MG63 (cell line): ENCODE results near the gene DGKD. TPM values are rescaled to one million over a fixed set of nuclear protein-coding genes. Genes with fewer than 3 reads are reported as not detected.

Experiments
- DNase-seq: peaks from one replicate; pipeline ENCODE4 v3.0.0-alpha.2; 2020
- H3K27me3 ChIP-seq: fragments of 250-450 bp; sonication (Bioruptor Pico); 2 replicates; pipeline ENCODE4 v1.5.1; 2020; ENCODE audit warnings: mild to moderate bottlenecking, moderate library complexity
- H3K36me3 ChIP-seq: fragments of 250-450 bp; sonication (Bioruptor Pico); 2 replicates; pipeline ENCODE4 v1.5.1; 2020; ENCODE audit warnings: mild to moderate bottlenecking, moderate library complexity
- H3K4me3 ChIP-seq: fragments of 250-450 bp; sonication (Bioruptor Pico); 2 replicates; pipeline ENCODE4 v1.5.1; 2020; ENCODE audit warnings: mild to moderate bottlenecking, moderate library complexity
- H3K9me3 ChIP-seq: fragments of 250-450 bp; sonication (Bioruptor Pico); 2 replicates; pipeline ENCODE4 v1.5.1; 2020; ENCODE audit warnings: mild to moderate bottlenecking, moderate library complexity
- total RNA-seq: library from RNA; depleted of rRNA; stranded (reverse); fragments of >200 nt; shearing (Covaris generic); gene quantifications from 2 replicates; pipeline ENCODE4 v1.2.3, GENCODE V29; 2014; ENCODE audit warnings: low replicate concordance

DGKD gene
- total RNA-seq, 1 experiment from 2014 or later = 8.8 TPM

DNA sequence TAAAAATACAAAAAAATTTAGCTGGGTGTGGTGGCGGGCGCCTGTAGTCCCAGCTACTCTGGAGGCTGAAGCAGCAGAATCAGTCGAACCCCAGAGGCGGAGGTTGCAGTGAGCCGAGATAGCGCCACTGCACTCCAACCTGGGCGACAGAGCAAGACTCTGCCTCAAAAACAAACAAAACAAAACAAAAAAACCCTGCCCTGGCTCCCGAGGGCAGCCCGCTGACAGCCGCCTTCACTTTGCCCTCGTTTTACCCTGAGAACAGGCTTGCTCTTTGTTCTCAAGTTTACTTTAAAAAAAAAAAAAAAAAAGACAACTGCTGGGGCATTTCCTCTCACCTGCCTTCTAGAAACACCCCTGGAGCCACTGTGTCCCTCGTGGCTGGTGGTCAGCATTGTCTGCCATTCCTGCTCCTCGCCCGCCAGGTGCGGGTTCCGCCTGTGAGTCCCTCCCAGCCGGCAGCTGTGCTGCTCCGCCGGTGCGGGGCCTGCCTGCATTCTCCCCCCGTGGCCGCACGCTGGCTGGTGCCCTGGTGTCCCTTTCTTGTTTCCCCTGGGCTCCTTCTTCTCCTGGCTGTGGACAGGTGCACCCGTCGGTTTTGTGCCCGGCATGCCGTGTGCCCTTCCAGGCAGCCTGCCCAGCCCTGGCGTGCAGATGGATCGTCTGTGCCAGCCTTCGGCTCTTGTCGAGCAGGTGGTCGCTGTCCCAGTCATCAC is 106.6 kb downstream of the DGKD start:
- no peak for DNase-seq
- H3K4me3 ChIP-seq = no peak overlapping the region
- no peaks in the 10 kb centered on the region for H3K27me3 ChIP-seq
- no peaks in the 10 kb centered on the region for H3K9me3 ChIP-seq
- peaks cover 15% of the 10 kb centered on the region for H3K36me3 ChIP-seq

DNA sequence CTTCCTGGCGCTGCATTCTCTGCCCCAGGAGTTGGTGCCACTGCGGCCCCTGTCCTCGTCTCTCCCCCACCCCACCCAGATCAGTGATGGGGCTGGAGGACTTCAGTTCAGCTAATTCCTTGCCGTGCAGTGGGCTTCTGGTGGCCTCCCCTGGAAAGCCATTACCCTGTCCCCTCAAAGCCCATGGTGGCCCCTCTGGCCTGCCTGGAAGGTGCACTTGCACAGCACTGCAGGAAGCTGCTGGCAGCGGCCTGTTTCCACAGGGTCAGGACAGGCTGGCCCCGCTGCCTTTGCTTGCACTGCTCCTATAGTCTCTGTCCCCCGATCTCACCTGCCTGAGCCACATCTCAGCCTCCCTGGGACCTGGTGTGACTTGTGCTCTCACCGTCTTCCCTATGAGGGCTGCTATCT is 107.2 kb downstream of the DGKD start:
- DNase-seq = no peak
- Histone ChIP-seq H3K9me3 (no peaks in the 10 kb centered on the region), H3K4me3 (no peak overlapping the region), H3K36me3 (peaks cover 20% of the 10 kb centered on the region), H3K27me3 (no peaks in the 10 kb centered on the region)

DNA sequence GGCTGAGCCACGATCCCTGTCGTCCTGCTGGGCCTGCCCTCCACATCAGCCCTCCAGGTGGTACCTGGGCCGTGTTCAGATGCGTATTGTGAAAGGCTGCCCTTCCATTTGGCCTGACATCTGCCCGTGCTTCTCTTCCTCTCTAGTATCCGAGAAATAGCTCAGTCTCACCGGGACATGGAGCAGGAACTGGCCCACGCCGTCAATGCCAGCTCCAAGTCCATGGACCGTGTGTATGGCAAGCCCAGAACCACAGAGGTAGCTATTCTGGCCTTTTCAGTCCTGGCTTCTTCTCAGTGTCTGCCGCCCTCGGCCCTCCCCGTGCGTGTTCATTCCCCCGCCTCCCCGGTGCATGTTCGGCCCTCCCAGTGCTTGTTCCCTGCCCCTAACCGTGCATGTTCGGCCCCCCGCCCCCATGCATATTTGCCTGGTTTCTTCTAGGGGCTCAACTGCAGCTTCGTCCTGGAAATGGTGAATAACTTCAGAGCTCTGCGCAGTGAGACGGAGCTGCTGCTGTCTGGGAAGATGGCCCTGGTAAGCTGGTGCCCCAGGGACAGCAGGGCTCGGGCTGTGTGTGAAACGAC is 108.0 kb downstream of the DGKD start:
- DNase-seq = no peak
- H3K36me3 ChIP-seq = peaks cover 15% of the 10 kb centered on the region
- no peak overlapping the region for H3K4me3 ChIP-seq
- H3K27me3 ChIP-seq = no peaks in the 10 kb centered on the region
- no peaks in the 10 kb centered on the region for H3K9me3 ChIP-seq

DNA sequence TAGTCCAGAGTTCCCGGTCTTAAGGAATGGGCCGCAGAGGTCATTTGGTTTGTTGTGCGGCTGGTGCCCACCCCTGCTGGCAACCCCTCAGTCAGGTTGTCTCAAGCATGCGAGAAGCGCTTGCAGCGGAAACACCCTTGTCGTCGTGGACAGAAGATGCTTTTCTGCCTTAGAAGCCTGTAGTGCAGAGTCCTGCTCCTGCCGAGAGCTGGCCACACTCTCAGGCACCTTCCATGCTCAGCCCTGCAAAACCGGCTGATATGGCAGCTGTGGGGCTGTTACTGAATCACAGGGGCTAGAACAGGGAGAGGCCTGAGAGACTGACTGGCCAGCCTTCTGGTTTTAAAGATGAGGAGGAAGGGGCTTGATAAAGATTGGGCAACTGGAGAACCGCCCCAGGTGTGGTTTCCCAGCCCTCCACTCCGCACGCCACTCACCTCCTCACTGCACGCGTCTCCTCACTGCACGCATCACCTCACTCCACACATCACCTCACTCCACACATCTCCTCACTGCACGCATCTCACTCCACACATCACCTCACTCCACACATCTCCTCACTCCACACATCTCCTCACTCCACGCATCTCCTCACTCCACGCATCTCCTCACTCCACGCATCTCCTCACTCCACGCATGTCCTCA is 108.7 kb downstream of the DGKD start:
- H3K9me3 ChIP-seq = no peaks in the 10 kb centered on the region
- peaks cover 15% of the 10 kb centered on the region for H3K36me3 ChIP-seq
- DNase-seq = no peak
- H3K27me3 ChIP-seq = no peaks in the 10 kb centered on the region
- no peak overlapping the region for H3K4me3 ChIP-seq

DNA sequence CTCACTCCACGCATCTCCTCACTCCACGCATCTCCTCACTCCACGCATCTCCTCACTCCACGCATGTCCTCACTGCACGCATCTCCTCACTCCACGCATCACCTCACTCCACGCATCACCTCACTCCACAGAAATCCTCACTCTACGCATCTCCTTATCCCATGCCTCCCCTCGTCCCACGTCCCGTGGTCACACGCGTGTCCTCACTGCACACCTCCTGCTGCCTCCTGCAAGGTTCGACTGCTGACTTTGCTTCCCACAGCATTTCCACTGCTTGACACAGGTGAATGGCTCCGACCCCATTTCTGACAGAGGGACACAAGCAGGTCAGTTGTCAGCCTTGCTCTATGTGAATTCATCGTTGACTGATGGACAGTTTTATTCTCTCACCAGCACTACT is 109.3 kb downstream of the DGKD start:
- no peak overlapping the region for H3K4me3 ChIP-seq
- H3K9me3 ChIP-seq = no peaks in the 10 kb centered on the region
- H3K27me3 ChIP-seq = no peaks in the 10 kb centered on the region
- DNase-seq = no peak
- H3K36me3 ChIP-seq = peaks cover 15% of the 10 kb centered on the region

DNA sequence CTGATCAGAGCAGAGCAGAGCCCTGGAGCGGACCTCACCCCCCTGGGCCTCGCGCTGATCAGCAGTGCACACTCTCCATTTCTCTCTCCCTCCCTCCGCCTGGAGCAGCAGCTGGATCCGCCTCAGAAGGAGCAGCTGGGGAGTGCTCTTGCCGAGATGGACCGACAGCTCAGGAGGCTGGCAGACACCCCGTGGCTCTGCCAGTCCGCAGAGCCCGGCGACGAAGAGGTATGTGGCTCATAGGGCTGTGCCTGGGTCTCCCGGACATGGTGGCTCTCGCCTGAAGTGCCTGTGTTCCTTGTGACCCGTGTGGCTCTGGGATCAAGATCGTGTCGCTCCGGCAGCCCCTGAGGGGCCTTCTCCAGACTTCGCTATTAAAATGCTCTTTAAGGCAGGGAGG is 109.8 kb downstream of the DGKD start:
- Histone ChIP-seq H3K36me3 (peaks cover 15% of the 10 kb centered on the region), H3K4me3 (no peak overlapping the region), H3K9me3 (no peaks in the 10 kb centered on the region), H3K27me3 (no peaks in the 10 kb centered on the region)
- no peak for DNase-seq

DNA sequence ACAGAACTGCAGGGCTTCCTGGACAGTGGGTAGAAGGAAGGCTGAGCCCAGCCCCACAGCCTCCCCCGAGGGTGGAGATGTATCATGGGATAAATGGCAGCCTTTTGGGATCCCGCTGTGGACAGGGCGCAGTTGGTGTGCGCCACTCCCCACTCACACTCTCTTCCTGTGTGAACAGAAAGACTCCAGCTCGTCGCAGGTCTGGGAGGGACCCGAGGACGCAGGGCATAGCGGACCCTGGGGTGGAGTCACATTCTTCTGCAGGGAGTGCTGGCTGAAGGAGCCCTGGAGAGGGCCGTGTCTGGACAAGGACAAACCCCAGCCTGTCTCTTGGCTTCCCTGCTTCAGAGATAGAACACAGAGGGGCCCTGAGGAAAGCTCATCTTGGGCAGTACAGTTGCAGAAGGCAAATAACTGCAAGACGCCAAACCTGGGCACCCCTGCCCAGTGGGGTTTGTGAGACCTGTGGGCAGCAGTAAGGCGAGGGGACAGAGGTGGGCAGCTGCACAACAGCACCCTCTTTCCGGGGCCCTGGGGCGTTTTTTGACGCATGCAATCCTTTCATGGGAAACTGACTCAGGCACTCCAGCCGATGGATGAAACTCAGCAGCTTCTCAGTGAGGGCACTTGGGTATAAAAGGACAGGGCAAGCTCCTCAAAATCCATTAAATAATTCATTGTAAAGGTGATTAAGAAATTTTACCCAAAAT is 110.4 kb downstream of the DGKD start:
- no peak for DNase-seq
- H3K27me3 ChIP-seq = no peaks in the 10 kb centered on the region
- peaks cover 21% of the 10 kb centered on the region for H3K36me3 ChIP-seq
- no peak overlapping the region for H3K4me3 ChIP-seq
- no peaks in the 10 kb centered on the region for H3K9me3 ChIP-seq

DNA sequence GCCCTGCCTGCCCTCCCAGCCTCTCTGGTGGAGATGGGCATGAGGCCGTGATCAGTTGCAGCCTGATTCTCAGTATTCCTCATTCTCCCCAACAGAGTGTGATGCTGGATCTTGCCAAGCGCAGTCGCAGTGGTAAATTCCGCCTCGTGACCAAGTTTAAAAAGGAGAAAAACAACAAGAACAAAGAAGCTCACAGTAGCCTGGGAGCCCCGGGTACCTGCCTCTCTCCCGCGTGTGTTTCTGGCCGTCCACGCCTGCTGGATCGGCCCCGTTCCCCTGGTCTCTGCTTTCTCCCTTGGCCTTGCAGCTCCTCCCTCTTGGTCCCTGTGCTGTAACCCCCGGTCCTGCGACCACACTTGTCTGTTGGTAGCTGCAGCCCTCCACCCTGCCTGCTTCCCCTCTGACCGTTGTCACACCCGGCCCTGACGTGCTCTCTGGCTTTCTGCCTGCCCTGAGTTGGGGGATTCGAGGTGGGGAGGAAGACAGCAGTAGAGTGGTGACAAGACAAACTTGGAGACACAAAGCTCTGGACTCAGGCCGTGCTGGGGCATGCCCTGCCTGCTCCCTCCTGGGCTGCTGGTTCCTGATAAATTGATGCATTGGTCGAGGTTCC is 112.8 kb downstream of the DGKD start:
- H3K27me3 ChIP-seq = no peaks in the 10 kb centered on the region
- H3K36me3 ChIP-seq = peaks cover 25% of the 10 kb centered on the region
- no peak overlapping the region for H3K4me3 ChIP-seq
- H3K9me3 ChIP-seq = no peaks in the 10 kb centered on the region
- no peak for DNase-seq

DNA sequence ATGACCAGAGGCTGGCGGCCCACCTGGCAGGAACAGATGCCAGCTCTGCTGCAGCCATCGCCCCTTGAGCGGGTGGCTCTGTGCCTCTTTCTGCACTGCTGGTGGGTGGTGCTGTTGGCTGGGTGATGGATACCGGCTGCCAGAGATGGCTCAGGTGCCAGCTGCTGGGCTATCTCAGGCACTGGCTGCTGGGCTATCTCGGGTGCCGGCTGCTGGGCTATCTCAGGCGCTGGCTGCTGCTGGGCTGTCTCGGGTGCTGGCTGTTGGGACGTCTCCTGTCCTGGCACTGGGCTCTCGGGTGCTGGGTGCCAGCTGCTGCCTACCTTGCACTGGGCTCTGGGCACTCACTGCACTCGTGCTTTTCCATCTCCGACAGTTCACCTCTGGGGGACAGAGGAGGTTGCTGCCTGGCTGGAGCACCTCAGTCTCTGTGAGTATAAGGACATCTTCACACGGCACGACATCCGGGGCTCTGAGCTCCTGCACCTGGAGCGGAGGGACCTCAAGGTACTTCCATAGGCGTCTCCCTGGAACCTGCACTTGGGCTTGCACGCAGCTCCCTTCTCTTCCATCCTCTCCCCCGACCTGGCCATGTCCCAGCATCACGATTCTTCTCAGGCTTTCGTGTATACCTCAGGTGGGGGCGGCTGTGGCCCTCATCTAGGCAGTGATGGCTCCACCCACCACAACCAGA is 113.9 kb downstream of the DGKD start:
- Histone ChIP-seq H3K4me3 (no peak overlapping the region), H3K27me3 (no peaks in the 10 kb centered on the region), H3K9me3 (no peaks in the 10 kb centered on the region), H3K36me3 (peaks cover 25% of the 10 kb centered on the region)
- no peak for DNase-seq

DNA sequence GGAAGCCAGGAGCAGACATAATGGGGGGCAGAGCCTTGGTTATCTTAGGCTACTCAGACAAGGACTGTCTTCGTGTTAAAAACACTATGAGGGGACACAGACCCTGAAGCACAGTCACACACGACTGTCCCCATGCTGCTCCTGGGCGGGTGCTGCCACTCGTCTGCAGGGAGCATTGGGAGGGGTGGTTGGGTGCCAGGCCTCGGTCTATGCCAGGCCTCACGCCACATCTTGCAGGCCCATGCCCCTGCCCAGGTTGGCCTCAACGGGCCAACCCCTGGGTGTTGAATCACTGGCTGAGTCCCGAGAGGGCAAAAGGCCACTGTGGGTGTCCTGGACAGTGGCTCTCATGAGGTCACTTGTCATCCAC is 114.4 kb downstream of the DGKD start:
- H3K27me3 ChIP-seq = no peaks in the 10 kb centered on the region
- no peak overlapping the region for H3K4me3 ChIP-seq
- no peak for DNase-seq
- H3K9me3 ChIP-seq = no peaks in the 10 kb centered on the region
- H3K36me3 ChIP-seq = peaks cover 25% of the 10 kb centered on the region

DNA sequence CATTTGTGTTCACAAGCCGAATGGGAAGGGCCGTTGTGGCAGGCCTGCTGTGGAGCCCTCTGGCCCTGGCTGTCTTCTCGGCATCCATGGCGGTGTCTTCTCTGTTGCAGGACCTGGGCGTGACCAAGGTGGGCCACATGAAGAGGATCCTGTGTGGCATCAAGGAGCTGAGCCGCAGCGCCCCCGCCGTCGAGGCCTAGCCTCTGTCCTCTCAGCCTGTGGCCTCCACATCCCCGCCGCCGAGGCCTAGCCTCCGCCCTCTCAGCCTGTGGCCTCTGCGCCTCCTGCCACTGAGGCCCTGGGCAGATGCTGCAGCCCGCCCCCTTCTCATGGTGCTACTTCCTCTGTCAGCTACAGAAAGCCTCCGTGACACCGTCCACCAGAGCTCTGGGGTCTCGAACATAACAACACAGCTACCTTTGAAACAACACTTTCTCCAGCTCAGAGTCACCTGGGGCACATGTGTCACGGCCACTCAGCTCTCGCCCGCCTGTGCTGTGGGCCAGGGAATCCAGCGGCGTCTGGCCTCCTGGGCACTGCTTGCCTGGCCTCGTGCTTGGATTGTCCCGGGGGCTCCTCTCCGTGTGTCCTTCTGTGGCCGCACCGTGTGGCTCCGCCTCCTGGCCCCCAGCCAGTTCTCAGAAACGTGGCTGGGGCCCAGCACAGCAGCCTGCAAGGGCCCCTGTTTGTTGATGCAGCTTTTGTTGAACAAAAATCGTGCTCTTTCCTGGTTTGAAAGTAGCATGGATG is 115.1 kb downstream of the DGKD start:
- Histone ChIP-seq H3K9me3 (no peaks in the 10 kb centered on the region), H3K4me3 (no peak overlapping the region), H3K36me3 (peaks cover 25% of the 10 kb centered on the region), H3K27me3 (no peaks in the 10 kb centered on the region)
- DNase-seq = no peak

DNA sequence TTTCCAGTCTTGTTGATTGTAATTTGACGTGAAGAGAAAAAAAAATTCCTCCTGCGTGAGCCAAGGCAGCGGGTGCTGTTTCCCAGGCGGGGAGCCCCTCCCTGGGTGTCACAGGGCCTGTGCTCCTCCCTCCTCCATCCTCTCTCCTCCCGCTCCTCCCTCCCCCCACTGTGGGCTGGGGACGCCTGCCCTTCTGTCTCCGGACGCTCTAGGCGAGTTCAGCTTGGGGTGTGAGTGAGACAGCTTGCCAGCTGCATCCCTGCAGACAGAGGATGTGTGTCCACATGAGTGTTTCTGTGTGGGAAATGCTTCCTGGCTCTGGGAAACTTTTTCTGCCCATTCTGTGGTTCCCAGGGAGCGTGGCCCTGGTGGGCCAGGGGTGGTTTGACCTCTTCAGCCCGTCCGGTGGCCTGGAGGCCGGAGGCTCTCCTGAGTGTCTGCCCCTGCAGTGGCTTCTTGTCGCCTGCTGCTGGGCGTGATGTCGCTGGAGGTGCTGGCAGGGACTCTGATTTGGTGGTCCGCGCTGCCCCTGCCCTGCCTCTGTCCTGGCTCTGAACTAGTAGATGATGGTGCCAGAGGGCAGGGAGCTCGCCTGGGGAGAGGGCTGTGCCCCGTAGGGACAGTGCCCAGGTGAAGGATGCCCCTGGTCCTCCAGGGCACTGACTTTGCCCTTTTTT is 115.9 kb downstream of the DGKD start:
- DNase-seq = no peak
- Histone ChIP-seq H3K9me3 (no peaks in the 10 kb centered on the region), H3K27me3 (no peaks in the 10 kb centered on the region), H3K36me3 (peaks cover 19% of the 10 kb centered on the region), H3K4me3 (no peak overlapping the region)

DNA sequence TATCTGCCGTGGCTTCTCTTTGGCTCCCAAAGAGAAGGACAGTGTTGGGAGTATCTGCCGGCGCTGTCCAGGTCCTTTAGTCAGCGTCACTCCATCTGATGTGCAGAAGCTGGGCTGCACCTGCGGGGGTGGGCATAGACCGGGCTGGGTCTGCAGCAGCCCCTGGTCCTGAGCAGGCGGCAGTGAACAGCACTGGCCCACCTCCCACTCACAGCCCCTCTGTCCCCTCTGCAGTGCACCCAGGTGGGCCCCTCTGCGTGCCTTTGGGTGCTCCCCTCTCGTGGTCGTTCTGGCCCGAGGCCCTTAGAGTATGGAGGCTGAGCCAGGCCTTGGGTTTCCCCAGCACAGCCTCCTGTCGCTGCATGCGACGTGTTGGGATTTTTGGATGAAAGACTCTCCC is 116.5 kb downstream of the DGKD start:
- Histone ChIP-seq H3K27me3 (no peaks in the 10 kb centered on the region), H3K9me3 (no peaks in the 10 kb centered on the region), H3K4me3 (no peak overlapping the region), H3K36me3 (peaks cover 15% of the 10 kb centered on the region)
- no peak for DNase-seq

DNA sequence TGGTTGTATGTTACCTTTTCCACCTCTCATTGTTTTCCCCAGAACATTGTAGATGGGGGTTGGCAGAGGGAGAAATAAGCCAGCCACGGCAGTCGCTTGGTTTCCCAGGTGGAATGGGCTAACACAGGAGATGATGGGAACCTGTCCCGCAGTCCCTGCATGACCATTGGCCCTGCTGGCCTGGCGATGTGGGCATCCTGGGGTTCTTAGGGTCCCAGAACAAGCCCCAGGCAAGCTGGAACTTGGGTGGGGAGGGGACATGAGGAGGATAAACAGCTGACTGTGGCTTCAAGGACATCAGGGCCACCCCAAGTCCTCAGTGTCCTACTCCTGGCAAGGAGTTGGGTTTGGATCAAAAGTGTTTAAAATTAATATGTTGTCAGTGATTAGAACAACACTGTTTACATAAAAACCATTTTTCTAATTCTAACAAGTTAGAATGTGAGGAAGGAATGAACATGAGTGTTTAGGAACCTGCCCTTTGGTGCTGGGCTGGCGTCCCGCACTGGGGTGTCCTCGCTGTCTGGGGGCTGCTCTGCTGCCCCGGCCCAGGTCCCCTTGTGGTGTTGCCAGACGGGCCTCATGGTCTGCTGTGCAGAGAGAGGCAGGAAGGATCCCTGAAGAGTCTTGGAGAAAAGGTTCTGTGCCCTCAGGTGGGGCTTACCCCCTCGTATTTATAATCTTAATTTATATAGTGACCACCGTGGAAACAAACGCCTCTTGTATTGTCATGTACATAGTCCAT is 117.2 kb downstream of the DGKD start:
- Histone ChIP-seq H3K36me3 (peaks cover 14% of the 10 kb centered on the region; the same call in 1 of the 2 replicates), H3K4me3 (no peak overlapping the region), H3K9me3 (no peaks in the 10 kb centered on the region), H3K27me3 (no peaks in the 10 kb centered on the region)
- no peak for DNase-seq

DNA sequence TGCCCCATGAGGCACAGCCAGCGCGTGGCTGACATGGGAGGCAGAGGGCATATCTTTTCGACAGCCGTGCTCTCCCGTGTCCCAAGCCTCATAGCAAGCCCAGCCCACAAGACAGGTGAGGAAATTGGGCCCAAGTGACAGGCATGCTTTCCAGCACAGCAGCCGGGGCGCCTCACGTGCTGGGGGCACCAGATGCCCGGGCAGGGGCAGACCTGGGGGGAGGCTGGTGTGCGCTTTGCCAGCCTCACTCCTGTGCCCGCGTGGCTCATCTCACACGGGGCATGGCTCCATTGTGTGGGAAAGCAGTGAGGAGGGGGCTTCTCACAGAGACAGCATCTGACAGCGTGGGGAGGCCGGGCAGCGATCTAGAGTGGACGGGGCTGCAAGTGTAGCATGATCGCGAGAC is 119.1 kb downstream of the DGKD start:
- H3K27me3 ChIP-seq = no peaks in the 10 kb centered on the region
- DNase-seq = no peak
- no peak overlapping the region for H3K4me3 ChIP-seq
- no peaks in the 10 kb centered on the region for H3K9me3 ChIP-seq
- H3K36me3 ChIP-seq = peaks cover 16% of the 10 kb centered on the region; the same call in 1 of the 2 replicates
